Trophoblast cell (in vitro differentiated cells and primary cell): Measurements from ENCODE around the gene SPATS1. TPM values are rescaled to one million over a fixed set of nuclear protein-coding genes. Genes with fewer than 3 reads are reported as not detected.

Experiments
- DNase-seq, 2 donors: peaks; one replicate each; pipeline ENCODE4 v3.0.0-alpha.2; 2016
- H2AFZ ChIP-seq: 2 replicates; pipeline ENCODE4 v1.6.1; 2013; ENCODE audit warnings: low read length, moderate library complexity, mild to moderate bottlenecking; ENCODE audit not compliant: insufficient read depth, poor library complexity
- H2AK5ac ChIP-seq: 2 replicates; pipeline ENCODE4 v1.6.1; 2013; ENCODE audit warnings: mild to moderate bottlenecking, low read length
- H2BK120ac ChIP-seq: 2 replicates; pipeline ENCODE4 v1.6.1; 2013; ENCODE audit warnings: low read length, mild to moderate bottlenecking, moderate library complexity; ENCODE audit not compliant: insufficient read depth, poor library complexity
- H2BK12ac ChIP-seq: 2 replicates; pipeline ENCODE4 v1.6.1; 2013; ENCODE audit warnings: mild to moderate bottlenecking, low read length, moderate library complexity
- H2BK5ac ChIP-seq: 2 replicates; pipeline ENCODE4 v1.6.1; 2013; ENCODE audit warnings: low read length, low read depth, moderate library complexity, mild to moderate bottlenecking; ENCODE audit not compliant: poor library complexity
- H3K14ac ChIP-seq: 2 replicates; pipeline ENCODE4 v1.6.1; 2013; ENCODE audit warnings: mild to moderate bottlenecking, low read length
- H3K18ac ChIP-seq: 2 replicates; pipeline ENCODE4 v1.6.1; 2013; ENCODE audit warnings: mild to moderate bottlenecking, low read length
- H3K23ac ChIP-seq: 2 replicates; pipeline ENCODE4 v1.6.1; 2013; ENCODE audit warnings: low read length
- H3K27ac ChIP-seq: 2 replicates; pipeline ENCODE4 v1.5.1; 2013; ENCODE audit warnings: low read depth, mild to moderate bottlenecking, inconsistent platforms, low read length, moderate library complexity
- H3K27me3 ChIP-seq: 2 replicates; pipeline ENCODE4 v1.6.1; 2013; ENCODE audit warnings: inconsistent platforms, mild to moderate bottlenecking, low read length, moderate library complexity; ENCODE audit not compliant: insufficient read depth
- H3K36me3 ChIP-seq, 2 experiments: 1 replicate in 1 of 2; 2 replicates in 1 of 2; pipeline ENCODE4 v1.6.1; 2013; ENCODE audit warnings: low read length in 2 of 2, mild to moderate bottlenecking in 2 of 2, moderate library complexity in 1 of 2; ENCODE audit not compliant: insufficient read depth in 2 of 2, control insufficient read depth in 1 of 2
- H3K4ac ChIP-seq: 2 replicates; pipeline ENCODE4 v1.6.1; 2013; ENCODE audit warnings: low read depth, mild to moderate bottlenecking, low read length, moderate library complexity
- H3K4me1 ChIP-seq, 2 experiments: 1 replicate in 1 of 2; 2 replicates in 1 of 2; pipeline ENCODE4 v1.6.1; 2013; ENCODE audit warnings: low read length in 2 of 2, mild to moderate bottlenecking in 2 of 2, moderate library complexity in 1 of 2; ENCODE audit not compliant: insufficient read depth in 2 of 2, control insufficient read depth in 1 of 2
- H3K4me2 ChIP-seq: 2 replicates; pipeline ENCODE4 v1.6.1; 2013; ENCODE audit warnings: inconsistent platforms, mild to moderate bottlenecking, low read length, moderate library complexity
- H3K4me3 ChIP-seq: 2 replicates; pipeline ENCODE4 v1.5.1; 2013; ENCODE audit warnings: mild to moderate bottlenecking, low read depth, low read length, inconsistent platforms
- H3K79me1 ChIP-seq: one replicate; pipeline ENCODE4 v1.6.1; 2013; ENCODE audit warnings: low read length
- H3K79me2 ChIP-seq: 2 replicates; pipeline ENCODE4 v1.6.1; 2013; ENCODE audit warnings: low read length, mild to moderate bottlenecking; ENCODE audit not compliant: control insufficient read depth, insufficient read depth, poor library complexity
- H3K9ac ChIP-seq: 2 replicates; pipeline ENCODE4 v1.6.1; 2013; ENCODE audit warnings: mild to moderate bottlenecking, low read length
- H3K9me3 ChIP-seq: 2 replicates; pipeline ENCODE4 v1.6.1; 2013; ENCODE audit warnings: low read depth, mild to moderate bottlenecking, control low read depth, inconsistent platforms, low read length; ENCODE audit not compliant: insufficient read depth
- H4K12ac ChIP-seq: 2 replicates; pipeline ENCODE4 v1.6.1; 2013; ENCODE audit warnings: low read depth, mild to moderate bottlenecking, low read length, moderate library complexity
- H4K8ac ChIP-seq: 2 replicates; pipeline ENCODE4 v1.6.1; 2013; ENCODE audit warnings: low read depth, mild to moderate bottlenecking, low read length, moderate library complexity
- H4K91ac ChIP-seq: one replicate; pipeline ENCODE4 v1.6.1; 2013; ENCODE audit warnings: low read depth, mild to moderate bottlenecking, low read length, moderate library complexity
- WGBS: extraction: QIAGEN DNeasy Blood & Tissue Kit; methylation state at CpG from one replicate; pipeline ENCODE4 v1.1.7; 2013; ENCODE audit warnings: missing lambda C conversion rate; ENCODE audit not compliant: insufficient read length, insufficient coverage; ENCODE audit errors: extremely low coverage; 5-methylcytosine and 5-hydroxymethylcytosine counted together
- polyA plus RNA-seq: library from polyadenylated mRNA; stranded (reverse); fragments of 200-250 nt; gene quantifications from 2 replicates; pipeline ENCODE4 v1.2.3, GENCODE V29; 2013

The SPATS1 gene
- not detected in 2 replicates for polyA plus RNA-seq

- H3K4ac ChIP-seq: no peak within 1 kb of the TSS
- no peak within 1 kb of the TSS for H2AFZ ChIP-seq
- no peak within 1 kb of the TSS for H3K14ac ChIP-seq
- no peak within 1 kb of the TSS for H3K4me3 ChIP-seq
- no peak within 1 kb of the TSS for H4K91ac ChIP-seq
- no peaks in the 10 kb centered on the region for H3K9me3 ChIP-seq
- no peak within 1 kb of the TSS for H2BK12ac ChIP-seq
- H4K12ac ChIP-seq: peak within 1 kb of the TSS; percentile 12
- no peaks in the 10 kb centered on the region for H3K79me2 ChIP-seq
- no peak for DNase-seq
- no peak within 1 kb of the TSS for H3K9ac ChIP-seq
- H3K27me3 ChIP-seq: peaks cover 3% of the 10 kb centered on the region
- no peak within 1 kb of the TSS for H3K23ac ChIP-seq
- H4K8ac ChIP-seq: no peak within 1 kb of the TSS
- no peak within 1 kb of the TSS for H2BK120ac ChIP-seq
- no peaks in the 10 kb centered on the region for H3K4me1 ChIP-seq
- H3K36me3 ChIP-seq: no peaks in the 10 kb centered on the region
- no peak within 1 kb of the TSS for H3K4me2 ChIP-seq
- no peak within 1 kb of the TSS for H2BK5ac ChIP-seq
- H3K18ac ChIP-seq: no peak within 1 kb of the TSS
- no peak within 1 kb of the TSS for H2AK5ac ChIP-seq
- no CpG with 5 or more reads among the region's 31 CpGs for WGBS
- no peaks in the 10 kb centered on the region for H3K79me1 ChIP-seq
- H3K27ac ChIP-seq: no peak within 1 kb of the TSS
Measured at GRCh38 chr6:44342489-44342888, at the start of gene SPATS1. TSS of gene SPATS1 (plus strand) at chr6:44342650. CDS start at chr6:44343096, 446 bp downstream.

- Histone ChIP-seq H3K4me2 (no peak overlapping the region), H4K12ac (no peak overlapping the region), H2AFZ (no peak overlapping the region), H3K23ac (no peak overlapping the region), H2BK120ac (no peak overlapping the region), H2BK12ac (no peak overlapping the region), H3K79me1 (no peaks in the 10 kb centered on the region), H3K14ac (no peak overlapping the region), H3K4me3 (no peak overlapping the region), H3K36me3 (no peaks in the 10 kb centered on the region), H2BK5ac (no peak overlapping the region), H3K4me1 (peaks cover 4 to 6% of the 10 kb centered on the region in 2 experiments), H3K27ac (no peak overlapping the region), H3K27me3 (peaks cover 23% of the 10 kb centered on the region), H3K9me3 (no peaks in the 10 kb centered on the region), H2AK5ac (no peak overlapping the region), H3K18ac (no peak overlapping the region), H3K9ac (no peak overlapping the region), H3K4ac (no peak overlapping the region), H4K8ac (no peak overlapping the region), H4K91ac (no peak overlapping the region), H3K79me2 (no peaks in the 10 kb centered on the region)
- WGBS: no CpG with 5 or more reads among the region's 4 CpGs
- DNase-seq: no peak
Measured at GRCh38 chr6:44292661-44293365, 49.6 kb upstream of the SPATS1 start.

- Histone ChIP-seq H2AK5ac (no peak overlapping the region), H3K4ac (no peak overlapping the region), H3K9me3 (peaks cover 3% of the 10 kb centered on the region), H4K91ac (no peak overlapping the region), H3K27me3 (peaks cover 26% of the 10 kb centered on the region), H3K4me1 (peaks cover 4 to 6% of the 10 kb centered on the region in 2 experiments), H4K8ac (no peak overlapping the region), H3K36me3 (peaks cover under 1% of the 10 kb centered on the region in 2 experiments), H3K79me1 (no peaks in the 10 kb centered on the region), H3K14ac (no peak overlapping the region), H3K18ac (no peak overlapping the region), H3K4me3 (no peak overlapping the region), H3K23ac (no peak overlapping the region), H2BK5ac (no peak overlapping the region), H3K9ac (no peak overlapping the region), H2BK120ac (no peak overlapping the region), H3K27ac (no peak overlapping the region), H4K12ac (no peak overlapping the region), H3K79me2 (no peaks in the 10 kb centered on the region), H2AFZ (no peak overlapping the region), H3K4me2 (no peak overlapping the region), H2BK12ac (no peak overlapping the region)
- no CpG with 5 or more reads among the region's 7 CpGs for WGBS
- DNase-seq: peak in 1 of 2 donors; percentile 12
Measured at GRCh38 chr6:44294832-44295791, 47.3 kb upstream of the SPATS1 start.

GRCh38 chr6:44297063-44298038 lies 45.1 kb upstream of the SPATS1 start:
- Histone ChIP-seq H3K36me3 (peaks cover 22% of the 10 kb centered on the region in 2 experiments), H4K91ac (no peak overlapping the region), H2AFZ (no peak overlapping the region), H2BK12ac (no peak overlapping the region), H2BK5ac (no peak overlapping the region), H3K79me1 (no peaks in the 10 kb centered on the region), H2AK5ac (no peak overlapping the region), H3K27ac (no peak overlapping the region), H3K9me3 (peaks cover 3% of the 10 kb centered on the region), H3K18ac (no peak overlapping the region), H3K4me1 (peaks cover 4 to 6% of the 10 kb centered on the region in 2 experiments), H3K79me2 (no peaks in the 10 kb centered on the region), H3K4me2 (peak overlapping the region; percentile 56), H2BK120ac (no peak overlapping the region), H3K9ac (no peak overlapping the region), H4K8ac (no peak overlapping the region), H3K14ac (no peak overlapping the region), H3K23ac (no peak overlapping the region), H3K4ac (no peak overlapping the region), H3K27me3 (peaks cover 26% of the 10 kb centered on the region), H3K4me3 (peak overlapping the region; percentile 40), H4K12ac (no peak overlapping the region)
- DNase-seq: peak in 1 of 2 donors; percentile 25
- no CpG with 5 or more reads among the region's 86 CpGs for WGBS
